Fibroblast of lung (primary cell): ENCODE measurements around the gene RRN3.

ENCODE experiments used
- CTCF ChIP-seq, 2 donors: IDR thresholded peaks in 1 of 2; conservative IDR thresholded peaks in 1 of 2; 1 replicate in 1 of 2; 2 replicates in 1 of 2; pipeline ENCODE4 v1.5.1; 2011 to 2012; ENCODE audit warnings: low read length in 2 of 2, control low read depth in 1 of 2, inconsistent platforms in 1 of 2, low read depth in 1 of 2, mild to moderate bottlenecking in 1 of 2
- EZH2 ChIP-seq: IDR thresholded peaks from 2 replicates; pipeline ENCODE4 v1.5.1; 2012; ENCODE audit warnings: low read length, control low read depth, mild to moderate bottlenecking; ENCODE audit errors: missing control alignments

- TF ChIP-seq CTCF (conservative IDR thresholded peaks at IDR 0.05 in 1 of 2, IDR thresholded peaks at IDR 0.05 in 1 of 2; ENCODE audit: low read depth in 1 of 2, low read length in 2 of 2) (no peak), EZH2 (no peak)
Measured at GRCh38 chr16:15141586-15141985, 47.5 kb upstream of the RRN3 start.
